Measurements from ENCODE around the gene SLIT1. TPM values are rescaled to one million over a fixed set of nuclear protein-coding genes. Genes with fewer than 3 reads are reported as not detected.

Gene SLIT1
- polyA plus RNA-seq, 1 donor (not counting 4 experiments of a cell fraction or from before 2014, with no cell fraction given): 0.01 TPM

DNA sequence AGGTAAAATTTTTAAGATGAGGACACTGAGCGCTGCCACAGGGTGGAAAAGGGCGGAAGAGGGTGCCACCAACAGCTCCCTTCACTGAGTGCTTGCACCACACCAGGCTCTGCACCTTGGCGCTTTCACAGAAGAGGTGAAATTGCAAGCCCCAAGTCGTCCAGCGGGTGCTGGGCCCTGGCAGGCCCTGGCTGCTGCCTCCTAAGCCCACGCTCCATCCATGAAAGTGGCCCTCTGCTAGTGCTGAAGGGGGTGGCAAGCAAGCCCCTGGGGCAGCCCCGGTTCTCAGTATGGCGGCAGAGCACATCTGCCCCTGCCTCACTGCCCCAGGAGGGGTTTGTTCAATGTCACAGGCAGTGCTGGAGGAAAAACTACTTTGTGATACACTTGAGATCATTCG is 95.1 kb downstream of the SLIT1 start:
- no peaks in the 10 kb centered on the region for H3K9me1 ChIP-seq (ENCODE audit: control insufficient read depth, extremely low read depth, insufficient read depth, low read length)
- H3K27ac ChIP-seq (ENCODE audit: control insufficient read depth, insufficient read depth, low read length): no peak overlapping the region
- H3K36me3 ChIP-seq (ENCODE audit: control insufficient read depth in 2 of 2, extremely low read depth in 1 of 2, insufficient read depth in 2 of 2, low read length in 2 of 2): no peaks in the 10 kb centered on the region
- dilution Hi-C loops (cut with MboI; ENCODE audit: extremely low pct_ligation_motif_present, low sequenced_read_pairs): no loop called here
- TF ChIP-seq, protein P1, sequence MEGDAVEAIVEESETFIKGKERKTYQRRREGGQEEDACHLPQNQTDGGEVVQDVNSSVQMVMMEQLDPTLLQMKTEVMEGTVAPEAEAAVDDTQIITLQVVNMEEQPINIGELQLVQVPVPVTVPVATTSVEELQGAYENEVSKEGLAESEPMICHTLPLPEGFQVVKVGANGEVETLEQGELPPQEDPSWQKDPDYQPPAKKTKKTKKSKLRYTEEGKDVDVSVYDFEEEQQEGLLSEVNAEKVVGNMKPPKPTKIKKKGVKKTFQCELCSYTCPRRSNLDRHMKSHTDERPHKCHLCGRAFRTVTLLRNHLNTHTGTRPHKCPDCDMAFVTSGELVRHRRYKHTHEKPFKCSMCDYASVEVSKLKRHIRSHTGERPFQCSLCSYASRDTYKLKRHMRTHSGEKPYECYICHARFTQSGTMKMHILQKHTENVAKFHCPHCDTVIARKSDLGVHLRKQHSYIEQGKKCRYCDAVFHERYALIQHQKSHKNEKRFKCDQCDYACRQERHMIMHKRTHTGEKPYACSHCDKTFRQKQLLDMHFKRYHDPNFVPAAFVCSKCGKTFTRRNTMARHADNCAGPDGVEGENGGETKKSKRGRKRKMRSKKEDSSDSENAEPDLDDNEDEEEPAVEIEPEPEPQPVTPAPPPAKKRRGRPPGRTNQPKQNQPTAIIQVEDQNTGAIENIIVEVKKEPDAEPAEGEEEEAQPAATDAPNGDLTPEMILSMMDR (optimal IDR thresholded peaks at IDR 0.05 in 1 of 3, IDR thresholded peaks at IDR 0.05 in 1 of 3, conservative IDR thresholded peaks at IDR 0.05 in 1 of 3; ENCODE audit: extremely low read depth in 1 of 3, insufficient read depth in 2 of 3, low read length in 3 of 3): no peak
- TF ChIP-seq EZH2 (IDR thresholded peaks at IDR 0.05; ENCODE audit: low read length): no peak
- FAIRE-seq: no peak
- no peak for DNase-seq (ENCODE audit: low read depth, low spot score)
- no peak overlapping the region for H3K9ac ChIP-seq (ENCODE audit: control insufficient read depth, extremely low read depth, insufficient read depth, low read length)
- H3K79me2 ChIP-seq (ENCODE audit: control insufficient read depth, insufficient read depth, low read length): no peaks in the 10 kb centered on the region
- H3K4me3 ChIP-seq (ENCODE audit: control insufficient read depth in 2 of 3, extremely low read depth in 1 of 3, insufficient read depth in 2 of 3, low read depth in 1 of 3, low read length in 3 of 3): no peak overlapping the region
- no peak overlapping the region for H2AFZ ChIP-seq (ENCODE audit: control insufficient read depth, low read length)
- no peaks in the 10 kb centered on the region for H4K20me1 ChIP-seq (ENCODE audit: control insufficient read depth, extremely low read depth, insufficient read depth, low read length)
- H3K9me3 ChIP-seq (ENCODE audit: control insufficient read depth, low read depth, low read length): no peaks in the 10 kb centered on the region
- peaks cover 8% of the 10 kb centered on the region for H3K4me1 ChIP-seq (ENCODE audit: control insufficient read depth, extremely low read depth, insufficient read depth, low read length)
- peaks cover 35% of the 10 kb centered on the region for H3K27me3 ChIP-seq (ENCODE audit: control insufficient read depth, extremely low read depth, insufficient read depth, low read length)
- no peak overlapping the region for H3K4me2 ChIP-seq (ENCODE audit: control insufficient read depth, extremely low read depth, insufficient read depth, low read depth, low read length)

DNA sequence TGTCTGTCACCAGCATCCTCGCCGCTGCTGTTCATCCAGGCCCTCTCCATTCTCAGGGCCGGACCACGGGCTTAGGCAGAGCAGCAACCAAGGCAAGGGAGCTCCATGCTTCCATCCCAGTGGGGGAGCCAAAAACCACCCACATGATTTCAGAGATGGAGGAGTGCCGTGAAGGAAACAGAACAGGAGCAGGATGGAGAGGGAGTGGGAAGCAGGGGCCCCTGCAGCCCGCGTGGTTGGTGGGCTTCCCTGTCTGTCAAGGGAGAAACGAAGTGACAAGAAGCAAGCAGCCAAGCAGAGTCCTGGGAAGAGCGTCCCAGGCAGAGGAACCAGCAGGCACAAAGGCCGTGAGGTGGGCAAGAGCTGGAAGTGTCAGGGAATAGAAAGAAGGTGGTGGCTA is 95.7 kb downstream of the SLIT1 start:
- Histone ChIP-seq H3K4me1 (ENCODE audit: control insufficient read depth, extremely low read depth, insufficient read depth, low read length) (peaks cover 8% of the 10 kb centered on the region), H3K79me2 (ENCODE audit: control insufficient read depth, insufficient read depth, low read length) (no peaks in the 10 kb centered on the region), H4K20me1 (ENCODE audit: control insufficient read depth, extremely low read depth, insufficient read depth, low read length) (no peaks in the 10 kb centered on the region), H3K9ac (ENCODE audit: control insufficient read depth, extremely low read depth, insufficient read depth, low read length) (no peak overlapping the region), H3K9me3 (ENCODE audit: control insufficient read depth, low read depth, low read length) (no peaks in the 10 kb centered on the region), H3K36me3 (ENCODE audit: control insufficient read depth in 2 of 2, extremely low read depth in 1 of 2, insufficient read depth in 2 of 2, low read length in 2 of 2) (no peaks in the 10 kb centered on the region), H2AFZ (ENCODE audit: control insufficient read depth, low read length) (no peak overlapping the region), H3K27me3 (ENCODE audit: control insufficient read depth, extremely low read depth, insufficient read depth, low read length) (peaks cover 29% of the 10 kb centered on the region), H3K27ac (ENCODE audit: control insufficient read depth, insufficient read depth, low read length) (no peak overlapping the region), H3K4me3 (ENCODE audit: control insufficient read depth in 2 of 3, extremely low read depth in 1 of 3, insufficient read depth in 2 of 3, low read depth in 1 of 3, low read length in 3 of 3) (no peak overlapping the region), H3K9me1 (ENCODE audit: control insufficient read depth, extremely low read depth, insufficient read depth, low read length) (no peaks in the 10 kb centered on the region), H3K4me2 (ENCODE audit: control insufficient read depth, extremely low read depth, insufficient read depth, low read depth, low read length) (no peak overlapping the region)
- dilution Hi-C loops (cut with MboI; ENCODE audit: extremely low pct_ligation_motif_present, low sequenced_read_pairs): no loop called here
- no peak for DNase-seq (ENCODE audit: low read depth, low spot score)
- no peak for FAIRE-seq
- TF ChIP-seq, protein P1 (optimal IDR thresholded peaks at IDR 0.05 in 1 of 3, IDR thresholded peaks at IDR 0.05 in 1 of 3, conservative IDR thresholded peaks at IDR 0.05 in 1 of 3; ENCODE audit: extremely low read depth in 1 of 3, insufficient read depth in 2 of 3, low read length in 3 of 3): no peak
- no peak for TF ChIP-seq EZH2 (IDR thresholded peaks at IDR 0.05; ENCODE audit: low read length)

All from keratinocyte (primary cell).